Kidney epithelial cell (primary cell): ENCODE measurements around the gene CT83. TPM values are rescaled to one million over a fixed set of nuclear protein-coding genes. Genes with fewer than 3 reads are reported as not detected.

ENCODE experiments used
- total RNA-seq: library from RNA; depleted of rRNA; stranded (reverse); fragments of >200 nt; gene quantifications from 2 replicates; pipeline ENCODE4 v1.2.3, GENCODE V29; 2015

The CT83 gene
- total RNA-seq, 1 donor from 2014 or later = not detected

Other genes with a start within 250 kb of the CT83 start
- gene SLC6A14, start 26.4 kb downstream of the CT83 start, total RNA-seq = 0.13 TPM in 1 of 2 replicates, not detected in the other